Activated naive CD8-positive, alpha-beta T cell (primary cell): Measurements from ENCODE around the gene TMEM151A.
"Not testable (repeated sequence)": the region's sequence is repeated elsewhere in the genome, so short reads cannot be mapped to it uniquely, and the experiment has no call there.

Experiments
- H3K27ac Mint-ChIP-seq: one replicate; pipeline ENCODE4 v1.8.0; 2021; ENCODE audit warnings: mixed read lengths
- H3K27me3 Mint-ChIP-seq: one replicate; pipeline ENCODE4 v1.8.0; 2021; ENCODE audit warnings: mixed read lengths
- H3K36me3 Mint-ChIP-seq: one replicate; pipeline ENCODE4 v1.8.0; 2021; ENCODE audit warnings: mixed read lengths
- H3K4me1 Mint-ChIP-seq: one replicate; pipeline ENCODE4 v1.8.0; 2021; ENCODE audit warnings: low read depth, mixed read lengths
- H3K4me3 Mint-ChIP-seq: one replicate; pipeline ENCODE4 v1.8.0; 2021; ENCODE audit warnings: mild to moderate bottlenecking, mixed read lengths
- H3K9me3 Mint-ChIP-seq: one replicate; pipeline ENCODE4 v1.8.0; 2021; ENCODE audit warnings: low read depth, mixed read lengths

The TMEM151A gene

GRCh38 chr11:66275984-66276612 lies 15.6 kb upstream of the TMEM151A start:
- Mint-ChIP-seq H3K27me3 (no peaks in the 10 kb centered on the region), H3K27ac (no peak overlapping the region), H3K4me3 (no peak overlapping the region), H3K4me1 (peaks cover 19% of the 10 kb centered on the region), H3K9me3 (no peaks in the 10 kb centered on the region), H3K36me3 (no peaks in the 10 kb centered on the region)

DNA sequence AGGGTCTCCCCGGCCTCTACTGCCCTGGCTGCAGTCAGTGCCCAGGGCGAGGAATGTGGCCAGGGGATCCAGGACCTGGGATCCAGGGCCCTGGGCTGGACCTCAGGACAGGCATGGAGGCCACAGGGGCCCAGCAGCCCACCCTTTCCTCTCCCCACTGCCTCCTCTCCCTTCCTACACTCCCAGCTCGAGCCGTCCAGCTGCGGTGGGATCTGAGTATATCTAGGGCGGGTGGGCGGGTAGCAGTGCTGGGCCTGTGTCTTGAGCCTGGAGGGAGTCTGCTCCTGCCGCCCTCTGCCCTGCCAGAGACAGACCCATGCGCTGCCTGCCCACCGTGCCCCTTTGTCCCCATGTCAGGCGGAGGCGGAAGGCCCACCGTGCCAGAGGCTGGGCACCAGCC lies 15.1 kb upstream of the TMEM151A start:
- not testable (repeated sequence) for H3K36me3 Mint-ChIP-seq, H3K4me3 Mint-ChIP-seq, H3K27me3 Mint-ChIP-seq, H3K9me3 Mint-ChIP-seq, H3K27ac Mint-ChIP-seq
- H3K4me1 Mint-ChIP-seq: peaks cover 18% of the 10 kb centered on the region

DNA sequence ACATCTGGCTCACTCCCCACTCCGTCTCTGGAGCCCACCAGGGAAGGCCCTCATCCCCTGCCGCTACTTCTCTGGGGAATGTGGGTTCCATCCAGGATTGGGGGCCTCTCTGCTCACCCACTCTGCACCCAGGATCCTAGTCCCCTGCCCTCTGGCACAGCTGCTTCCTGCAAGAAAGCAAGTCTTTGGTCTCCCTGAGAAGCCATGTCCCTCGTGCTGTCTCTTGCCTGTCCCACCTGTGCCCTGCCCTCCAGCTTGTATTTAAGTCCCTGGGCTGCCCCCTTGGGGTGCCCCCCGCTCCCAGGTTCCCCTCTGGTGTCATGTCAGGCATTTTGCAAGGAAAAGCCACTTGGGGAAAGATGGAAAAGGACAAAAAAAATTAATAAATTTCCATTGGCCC lies 14.6 kb upstream of the TMEM151A start:
- peaks cover 17% of the 10 kb centered on the region for H3K4me1 Mint-ChIP-seq
- not testable (repeated sequence) for H3K36me3 Mint-ChIP-seq, H3K27ac Mint-ChIP-seq, H3K27me3 Mint-ChIP-seq, H3K9me3 Mint-ChIP-seq
- H3K4me3 Mint-ChIP-seq: peak overlapping the region; percentile 53

DNA sequence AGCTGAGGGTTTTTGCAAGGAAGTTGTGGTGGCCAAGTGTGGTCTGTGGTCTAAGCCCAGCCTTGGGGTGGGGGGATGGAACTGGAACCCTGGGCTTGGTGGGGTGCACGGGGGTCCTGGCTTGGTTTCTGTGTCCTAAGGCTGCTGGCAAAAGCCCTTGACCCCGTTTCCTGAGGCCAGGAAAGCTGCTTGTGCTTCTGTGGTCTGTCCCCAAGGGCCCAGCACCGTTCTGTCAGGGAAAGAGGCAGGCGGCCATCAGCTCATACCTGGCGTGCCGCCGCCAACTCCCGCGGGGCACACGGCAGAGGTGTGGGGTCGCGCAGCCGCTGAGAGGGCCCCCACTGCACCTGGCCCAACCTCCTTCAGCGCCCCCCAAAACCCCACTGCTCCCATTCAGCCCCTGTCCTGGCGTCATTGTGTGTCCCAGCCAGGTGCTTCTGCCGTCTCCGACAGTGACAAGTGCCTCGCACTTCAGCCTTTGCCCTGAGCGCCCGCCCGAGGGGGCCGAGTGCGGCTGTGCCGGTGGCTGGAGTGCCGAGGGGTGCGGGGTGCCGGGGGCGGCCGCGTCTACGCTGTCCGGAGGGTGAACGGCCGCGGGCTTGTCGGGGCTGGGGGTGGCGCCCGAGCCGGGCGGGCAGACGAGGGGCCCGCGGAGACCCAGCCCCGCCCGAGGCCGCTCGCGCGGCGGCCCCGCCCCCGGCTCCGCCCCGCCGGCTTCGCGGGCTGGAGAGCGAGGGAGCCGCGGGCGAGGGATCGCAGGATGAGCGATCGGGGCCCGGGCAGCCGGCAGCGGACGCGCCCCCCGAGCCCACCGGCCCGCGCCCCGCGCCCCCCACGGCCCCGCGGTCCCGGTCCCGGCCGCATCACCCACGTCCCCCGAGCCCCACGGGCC lies 14.0 kb upstream of the TMEM151A start, which contains the start of gene CNIH2:
Gene CNIH2 (plus strand): TSS at position 705 of the 892 bp plus-strand sequence. CDS start 282 bp downstream, outside the sequence.
- Mint-ChIP-seq H3K27ac (no peak within 1 kb of the TSS), H3K4me1 (peaks cover 19% of the 10 kb centered on the region)

GRCh38 chr11:66278363-66279091 lies 13.2 kb upstream of the TMEM151A start:
- Mint-ChIP-seq H3K27me3 (no peaks in the 10 kb centered on the region), H3K4me3 (peak overlapping the region; percentile 71), H3K27ac (no peak overlapping the region), H3K4me1 (peaks cover 23% of the 10 kb centered on the region), H3K36me3 (no peaks in the 10 kb centered on the region), H3K9me3 (no peaks in the 10 kb centered on the region)

More for the DNA sequence above, 14.0 kb upstream of the TMEM151A start, which contains the start of gene CNIH2:
- Mint-ChIP-seq H3K4me3 (peak within 1 kb of the TSS; percentile 71), H3K9me3 (no peaks in the 10 kb centered on the region), H3K27me3 (no peaks in the 10 kb centered on the region), H3K36me3 (no peaks in the 10 kb centered on the region)

DNA sequence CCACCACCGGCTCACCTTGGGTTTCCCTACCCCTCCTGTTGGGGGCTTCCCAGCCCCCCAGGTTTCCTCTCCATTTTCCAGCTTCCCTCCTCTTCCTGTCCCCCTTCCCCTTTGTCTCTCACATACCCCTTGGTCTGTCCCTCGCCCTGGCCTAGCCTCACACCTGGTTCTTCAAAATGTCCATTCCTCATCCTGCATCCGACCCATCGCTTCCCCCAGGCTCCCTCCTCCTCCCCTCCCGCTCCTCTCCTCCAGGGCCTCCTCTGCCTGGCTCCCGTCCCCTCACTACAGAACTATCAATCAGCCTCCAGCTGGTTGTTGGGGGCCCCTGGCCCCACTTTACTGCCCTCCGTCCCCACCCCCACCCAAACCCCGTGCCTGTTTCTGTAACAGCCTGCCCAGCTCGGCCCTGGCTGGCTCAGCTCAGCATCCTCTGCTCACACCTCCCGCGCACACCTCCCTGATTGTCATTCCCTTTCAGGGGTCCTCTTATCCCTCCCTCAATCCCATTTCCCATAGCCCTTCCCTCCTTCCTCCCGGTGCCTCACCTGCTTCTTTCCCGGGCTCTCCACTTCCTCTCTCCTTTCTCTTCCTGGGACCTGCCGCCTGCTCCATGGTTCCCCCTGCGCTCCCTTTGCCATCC lies 12.5 kb upstream of the TMEM151A start:
- H3K4me3 Mint-ChIP-seq: peak overlapping the region; percentile 71
- no peaks in the 10 kb centered on the region for H3K36me3 Mint-ChIP-seq
- peaks cover 21% of the 10 kb centered on the region for H3K4me1 Mint-ChIP-seq
- H3K9me3 Mint-ChIP-seq: no peaks in the 10 kb centered on the region
- no peak overlapping the region for H3K27ac Mint-ChIP-seq
- no peaks in the 10 kb centered on the region for H3K27me3 Mint-ChIP-seq

DNA sequence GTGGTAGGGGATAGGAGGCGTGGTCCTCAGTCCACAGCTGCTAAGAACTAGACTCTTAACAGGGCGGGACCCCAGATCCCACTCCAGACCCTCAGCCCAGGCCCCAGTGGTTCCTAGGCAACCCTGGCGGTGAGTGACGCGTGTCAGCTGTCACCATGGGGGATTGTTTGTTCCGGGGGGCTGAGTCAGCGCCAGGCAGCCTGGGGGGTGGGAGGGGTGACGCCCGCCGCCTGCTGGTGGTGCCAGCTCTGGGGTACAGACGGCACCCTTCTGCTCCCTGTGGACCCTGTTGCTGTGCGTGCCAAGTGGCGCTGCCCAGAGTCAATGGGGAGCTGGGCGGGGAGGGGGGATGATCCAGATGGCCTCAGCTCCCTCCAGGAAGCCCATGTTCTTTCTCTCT lies 11.3 kb upstream of the TMEM151A start:
- Mint-ChIP-seq H3K4me1 (peaks cover 21% of the 10 kb centered on the region), H3K27me3 (no peaks in the 10 kb centered on the region), H3K27ac (no peak overlapping the region), H3K9me3 (no peaks in the 10 kb centered on the region), H3K36me3 (no peaks in the 10 kb centered on the region), H3K4me3 (no peak overlapping the region)

DNA sequence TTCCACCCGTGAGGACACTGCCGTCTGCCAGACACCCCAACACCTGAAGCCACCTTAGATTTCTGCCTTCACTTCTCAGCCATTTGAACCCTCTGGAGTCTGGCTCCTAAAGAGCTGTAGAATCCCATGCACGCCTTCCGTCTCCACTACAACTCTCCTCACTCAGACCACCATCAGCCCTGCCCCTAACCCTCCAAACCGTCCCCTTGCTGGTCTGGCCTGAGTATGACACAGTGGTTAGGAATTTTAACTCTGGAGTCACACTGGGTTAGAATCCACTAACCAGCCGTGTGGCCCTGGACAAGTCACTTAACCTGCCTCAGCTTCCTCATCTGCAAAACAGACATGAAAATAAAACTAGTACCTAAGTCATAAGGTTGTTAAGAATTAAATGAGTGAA lies 10.7 kb upstream of the TMEM151A start:
- no peaks in the 10 kb centered on the region for H3K27me3 Mint-ChIP-seq
- H3K4me3 Mint-ChIP-seq: peak overlapping the region; percentile 18
- H3K36me3 Mint-ChIP-seq: no peaks in the 10 kb centered on the region
- no peak overlapping the region for H3K27ac Mint-ChIP-seq
- H3K9me3 Mint-ChIP-seq: no peaks in the 10 kb centered on the region
- H3K4me1 Mint-ChIP-seq: peaks cover 21% of the 10 kb centered on the region

DNA sequence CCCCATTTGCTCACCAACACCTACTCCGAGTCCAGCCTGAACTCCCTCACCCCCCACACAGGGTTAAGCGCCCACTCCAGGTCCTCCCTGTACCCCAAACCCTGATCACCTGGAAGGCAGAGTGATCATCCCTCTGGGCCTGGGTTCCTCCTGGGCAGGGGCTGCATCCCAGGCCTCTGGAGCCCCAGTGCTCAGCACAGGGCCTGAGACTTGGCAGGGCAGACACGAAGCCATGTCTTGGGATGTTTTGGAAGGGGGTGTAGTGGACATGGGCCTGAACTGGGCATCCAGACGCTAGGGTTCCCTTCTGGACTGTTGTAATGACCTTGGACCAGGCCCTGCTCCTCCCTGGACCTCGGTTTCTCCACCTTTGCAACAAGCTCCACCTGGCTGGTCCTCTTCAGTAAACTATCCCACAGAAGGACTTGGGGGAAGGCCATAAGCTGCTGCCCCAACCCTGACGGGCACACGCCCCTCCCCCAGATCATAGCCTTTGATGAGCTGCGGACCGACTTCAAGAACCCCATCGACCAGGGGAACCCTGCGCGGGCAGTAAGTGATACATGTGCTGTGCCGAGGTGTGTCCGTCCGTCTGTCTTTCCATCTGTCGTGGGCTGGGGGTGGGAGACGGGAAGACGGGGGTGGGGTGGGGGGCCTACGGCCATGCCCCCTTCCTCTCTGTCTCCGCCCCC lies 9.8 kb upstream of the TMEM151A start:
- Mint-ChIP-seq H3K4me3 (peak overlapping the region; percentile 27), H3K27me3 (no peaks in the 10 kb centered on the region), H3K9me3 (no peaks in the 10 kb centered on the region), H3K27ac (no peak overlapping the region), H3K4me1 (peaks cover 23% of the 10 kb centered on the region), H3K36me3 (no peaks in the 10 kb centered on the region)

- peaks cover 26% of the 10 kb centered on the region for H3K4me1 Mint-ChIP-seq
- no peak overlapping the region for H3K27ac Mint-ChIP-seq
- H3K27me3 Mint-ChIP-seq: no peaks in the 10 kb centered on the region
These were observed 8.9 kb upstream of the TMEM151A start for GRCh38 chr11:66282468-66283455.

DNA sequence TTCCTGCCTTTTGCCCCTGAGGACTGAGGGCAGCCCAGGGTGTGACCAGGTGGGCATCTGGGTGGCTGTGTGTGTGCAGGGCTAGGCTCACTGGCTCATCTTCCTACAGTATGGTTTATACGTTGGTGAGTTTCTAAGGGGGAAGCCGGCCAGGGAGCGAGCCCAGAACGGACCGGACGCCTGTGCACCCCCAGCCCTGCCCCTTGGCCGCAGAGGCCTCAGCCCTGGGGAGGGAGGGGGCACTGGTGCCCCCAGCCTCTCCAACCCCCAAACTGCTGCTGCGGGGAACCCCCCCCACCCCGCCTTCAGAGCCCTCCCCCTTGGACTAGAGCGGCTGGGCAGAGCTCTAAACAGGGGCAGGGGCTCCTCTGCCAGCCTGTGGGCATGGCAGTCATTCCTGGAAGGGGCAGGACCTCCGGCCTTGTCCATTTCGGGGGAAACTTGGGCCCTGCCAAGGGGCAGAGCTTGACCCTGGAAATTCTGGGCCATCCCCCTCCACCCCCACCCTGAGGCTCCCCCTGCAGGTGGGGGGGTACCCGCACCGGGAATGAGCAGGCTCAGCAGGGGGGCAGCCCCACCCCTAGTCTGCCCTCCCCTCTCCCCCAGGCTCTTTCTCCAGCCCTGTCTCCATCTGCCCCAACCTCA lies 8.1 kb upstream of the TMEM151A start:
- H3K4me3 Mint-ChIP-seq: no peak overlapping the region
- H3K27ac Mint-ChIP-seq: no peak overlapping the region
- H3K9me3 Mint-ChIP-seq: no peaks in the 10 kb centered on the region
- H3K36me3 Mint-ChIP-seq: no peaks in the 10 kb centered on the region
- no peaks in the 10 kb centered on the region for H3K27me3 Mint-ChIP-seq
- H3K4me1 Mint-ChIP-seq: peaks cover 26% of the 10 kb centered on the region

More at GRCh38 chr11:66282468-66283455, 8.9 kb upstream of the TMEM151A start:
- no peaks in the 10 kb centered on the region for H3K36me3 Mint-ChIP-seq
- no peaks in the 10 kb centered on the region for H3K9me3 Mint-ChIP-seq
- H3K4me3 Mint-ChIP-seq: peak overlapping the region; percentile 27

DNA sequence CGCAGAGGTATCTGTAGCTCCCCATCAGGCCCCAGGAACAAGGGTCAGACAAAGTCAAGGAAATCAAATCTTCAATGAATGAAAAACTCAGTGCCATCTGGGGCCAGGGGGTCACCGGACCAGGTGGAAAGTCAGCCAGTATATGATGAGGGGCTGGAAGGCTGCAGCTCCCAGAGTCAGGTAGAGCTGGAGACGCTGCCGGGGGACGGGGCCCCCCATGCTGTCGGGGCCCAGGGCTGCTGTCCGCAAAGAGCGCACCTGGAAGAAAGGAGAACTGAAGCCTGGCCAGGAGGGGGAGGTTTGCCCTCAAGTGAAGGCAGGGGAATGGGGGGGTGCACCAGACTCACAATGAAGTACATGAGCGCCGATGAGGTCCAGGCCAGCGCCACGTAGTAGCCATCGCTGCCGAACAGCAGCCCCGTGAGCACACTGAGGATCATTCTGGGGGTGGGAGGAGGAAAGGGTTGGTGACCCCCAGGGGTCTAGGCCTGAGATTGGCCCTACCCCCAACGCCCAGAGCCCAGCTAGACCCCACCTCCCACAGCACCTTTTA lies 7.1 kb upstream of the TMEM151A start:
- Mint-ChIP-seq H3K4me3 (no peak overlapping the region), H3K9me3 (no peaks in the 10 kb centered on the region), H3K36me3 (no peaks in the 10 kb centered on the region), H3K27ac (no peak overlapping the region), H3K27me3 (no peaks in the 10 kb centered on the region), H3K4me1 (peaks cover 25% of the 10 kb centered on the region)
